CD14-positive monocyte (primary cell): ENCODE results near the gene PRTN3. TPM values are rescaled to one million over a fixed set of nuclear protein-coding genes. Genes with fewer than 3 reads are reported as not detected.

ENCODE experiments used
- DNase-seq, 3 donors: peaks; one replicate each; pipeline ENCODE4 v3.0.0-alpha.2; 2011 to 2022
- H2AFZ ChIP-seq: 2 replicates; pipeline ENCODE4 v1.6.0; 2012; ENCODE audit warnings: mild to moderate bottlenecking, low read depth, low read length, inconsistent platforms; ENCODE audit not compliant: insufficient read depth, poor library complexity, severe bottlenecking
- H3K27ac ChIP-seq, 2 donors: 1 replicate in 1 of 2; 2 replicates in 1 of 2; pipeline ENCODE4 v1.5.1; 2012 to 2013; ENCODE audit warnings: low read length in 2 of 2, control low read depth in 1 of 2, inconsistent platforms in 1 of 2, low read depth in 1 of 2, mild to moderate bottlenecking in 1 of 2
- H3K27me3 ChIP-seq, 2 donors: one replicate each; pipeline versions ENCODE4 v1.6.0 to v1.6.1; 2011 to 2013; ENCODE audit warnings: low read length in 2 of 2; ENCODE audit not compliant: control insufficient read depth in 2 of 2, insufficient read depth in 2 of 2
- H3K36me3 ChIP-seq, 2 donors: replicated peaks in 1 of 2; 1 replicate in 1 of 2; 2 replicates in 1 of 2; pipeline versions ENCODE4 v1.5.1 to v1.6.1; 2012 to 2013; ENCODE audit warnings: low read length in 2 of 2, control low read depth in 1 of 2, inconsistent platforms in 1 of 2, mild to moderate bottlenecking in 1 of 2; ENCODE audit not compliant: insufficient read depth in 2 of 2, control insufficient read depth in 1 of 2
- H3K4me1 ChIP-seq, 2 donors: 1 replicate in 1 of 2; 2 replicates in 1 of 2; pipeline versions ENCODE4 v1.5.1 to v1.6.1; 2012 to 2013; ENCODE audit warnings: low read length in 2 of 2, control low read depth in 1 of 2, inconsistent platforms in 1 of 2, mild to moderate bottlenecking in 1 of 2, moderate library complexity in 1 of 2; ENCODE audit not compliant: insufficient read depth in 2 of 2, control insufficient read depth in 1 of 2
- H3K4me2 ChIP-seq: replicated peaks from 2 replicates; pipeline ENCODE3; 2012; ENCODE audit warnings: low read length, moderate library complexity, mild to moderate bottlenecking; ENCODE audit not compliant: poor library complexity, severe bottlenecking; ENCODE audit errors: extremely low read depth
- H3K4me3 ChIP-seq, 3 experiments: fragments of 200-600 bp in 1 of 3; sonication (generic) in 1 of 3; replicated peaks in 1 of 3; 1 replicate in 2 of 3; 2 replicates in 1 of 3; pipeline ENCODE4 v1.5.1; 2011 to 2013; ENCODE audit warnings: low read length in 3 of 3, mild to moderate bottlenecking in 3 of 3, control low read depth in 2 of 3, low read depth in 2 of 3, inconsistent platforms in 1 of 3, moderate library complexity in 1 of 3
- H3K79me2 ChIP-seq: 2 replicates; pipeline ENCODE4 v1.6.0; 2012; ENCODE audit warnings: mild to moderate bottlenecking, control low read depth, inconsistent platforms, low read length, moderate library complexity; ENCODE audit not compliant: insufficient read depth
- H3K9ac ChIP-seq: 2 replicates; pipeline ENCODE4 v1.6.0; 2017; ENCODE audit warnings: low read length, mild to moderate bottlenecking; ENCODE audit not compliant: insufficient read depth, poor library complexity, severe bottlenecking
- H3K9me3 ChIP-seq, 2 donors: replicated peaks in 1 of 2; 1 replicate in 1 of 2; 2 replicates in 1 of 2; pipeline versions ENCODE4 v1.5.1 to v1.6.1; 2012 to 2013; ENCODE audit warnings: low read length in 2 of 2, control low read depth in 1 of 2; ENCODE audit not compliant: control insufficient read depth in 1 of 2, insufficient read depth in 1 of 2
- H4K20me1 ChIP-seq: 2 replicates; pipeline ENCODE4 v1.6.0; 2012; ENCODE audit warnings: mild to moderate bottlenecking, low read length, control low read depth, moderate library complexity; ENCODE audit not compliant: insufficient read depth
- H3K27ac Mint-ChIP-seq, 7 donors: one replicate each; pipeline ENCODE4 v1.8.0; 2020; ENCODE audit warnings: mild to moderate bottlenecking in 7 of 7, mixed read lengths in 7 of 7, moderate library complexity in 6 of 7, inconsistent platforms in 2 of 7
- H3K27me3 Mint-ChIP-seq, 3 donors: one replicate each; pipeline ENCODE4 v1.8.0; 2021 to 2022; ENCODE audit warnings: low read depth in 3 of 3, mild to moderate bottlenecking in 3 of 3, mixed read lengths in 3 of 3, moderate library complexity in 3 of 3, inconsistent platforms in 1 of 3
- H3K36me3 Mint-ChIP-seq, 2 donors: one replicate each; pipeline ENCODE4 v1.8.0; 2020; ENCODE audit warnings: mixed read lengths in 2 of 2, inconsistent platforms in 1 of 2, mild to moderate bottlenecking in 1 of 2
- H3K4me1 Mint-ChIP-seq: one replicate; pipeline ENCODE4 v1.8.0; 2020; ENCODE audit warnings: mild to moderate bottlenecking, mixed read lengths
- H3K4me3 Mint-ChIP-seq, 2 donors: one replicate each; pipeline ENCODE4 v1.8.0; 2020; ENCODE audit warnings: mild to moderate bottlenecking in 2 of 2, mixed read lengths in 2 of 2, moderate library complexity in 1 of 2
- H3K9me3 Mint-ChIP-seq, 7 donors: one replicate each; pipeline ENCODE4 v1.8.0; 2020 to 2022; ENCODE audit warnings: mixed read lengths in 7 of 7, mild to moderate bottlenecking in 6 of 7, moderate library complexity in 6 of 7, inconsistent platforms in 2 of 7
- CTCF ChIP-seq: fragments of 200-600 bp; IDR thresholded peaks from one replicate; pipeline ENCODE4 v1.8.0; 2022; ENCODE audit warnings: antibody characterized with exemption, mild to moderate bottlenecking
- WGBS: methylation state at CpG from one replicate; pipeline ENCODE4 v1.1.5; 2013; ENCODE audit warnings: missing lambda C conversion rate; ENCODE audit not compliant: insufficient coverage; 5-methylcytosine and 5-hydroxymethylcytosine counted together
- intact Hi-C, 2 donors: fragments of 100-400 bp; cut with micrococcal nuclease; formaldehyde crosslinking; loops; one replicate each; pipeline versions ENCODE4 v1.15.0 to v1.15.1; 2023
- polyA plus RNA-seq, 3 donors: library from polyadenylated mRNA; depleted of rRNA in 1 of 3; unstranded in 2 of 3; stranded (reverse) in 1 of 3; fragments of 300-500 nt in 2 of 3; fragments of >200 nt in 1 of 3; fragmentation: Illumina TruSeq in 2 of 3; gene quantifications; 1 replicate in 2 of 3; 2 replicates in 1 of 3; pipeline ENCODE4 v1.2.3, GENCODE V29; 2012 to 2021

PRTN3 gene
- polyA plus RNA-seq, 3 donors: 0.11 TPM; not detected in 2

GRCh38 chr19:858868-859843 is 18.4 kb downstream of the PRTN3 start, which contains the start of gene CFD:
Gene CFD, plus strand, starts transcription at chr19:859664. Its CDS starts 26 bp downstream, at chr19:859690.
- peak within 1 kb of the TSS; percentile 45 to 81 for H3K27ac ChIP-seq
- H3K9me3 ChIP-seq: no peaks in the 10 kb centered on the region
- H3K9ac ChIP-seq: peak within 1 kb of the TSS; percentile 54
- peaks cover 30% of the 10 kb centered on the region for H4K20me1 ChIP-seq
- DNase-seq: peak; percentile 68 to 81 (median 80)
- H2AFZ ChIP-seq: peak within 1 kb of the TSS; percentile 80
- peak within 1 kb of the TSS; percentile 98 for H3K4me2 ChIP-seq
- Mint-ChIP-seq H3K4me3 (peak within 1 kb of the TSS; percentile 77 to 82), H3K9me3 (peaks cover 0 to 2% (median 0%) of the 10 kb centered on the region in 7 donors), H3K27ac (peak within 1 kb of the TSS; percentile 82 to 94 (median 87)), H3K4me1 (peaks cover 36% of the 10 kb centered on the region), H3K36me3 (no peaks in the 10 kb centered on the region), H3K27me3 (peaks cover 0 to 3% (median 0%) of the 10 kb centered on the region in 3 donors)
- H3K36me3 ChIP-seq: no peaks in the 10 kb centered on the region
- 0% methylated on average over 12 of the region's 24 CpGs for WGBS
- intact Hi-C loops: no loop called here
- no peaks in the 10 kb centered on the region for H3K27me3 ChIP-seq
- H3K4me3 ChIP-seq: peak within 1 kb of the TSS; percentile 44 to 87 (median 52)
- peaks cover 52 to 71% of the 10 kb centered on the region in 2 donors for H3K4me1 ChIP-seq
- no peak for TF ChIP-seq CTCF
- peaks cover 14% of the 10 kb centered on the region for H3K79me2 ChIP-seq

- peak overlapping the region; percentile 42 to 87 (median 44) for H3K4me3 ChIP-seq
- peaks cover 0 to 5% (median 0%) of the 10 kb centered on the region in 3 donors for H3K27me3 Mint-ChIP-seq
- TF ChIP-seq CTCF: no peak
- DNase-seq: no peak
- H3K9me3 Mint-ChIP-seq: peaks cover 0 to 2% (median 0%) of the 10 kb centered on the region in 7 donors
- H3K27ac ChIP-seq: no peak overlapping the region
- H3K36me3 ChIP-seq: no peaks in the 10 kb centered on the region
- H3K27me3 ChIP-seq: peaks cover 0 to 4% of the 10 kb centered on the region in 2 donors
- H3K9ac ChIP-seq: peak overlapping the region; percentile 40
- intact Hi-C loops: loop anchor here (5.0 to 10.0 kb wide), 2 partner anchors 121 to 384 kb away; partner anchors contain the start of genes ATP5F1D (in 1 of the 2), MIDN (in 1 of the 2) and WDR18 (in 1 of the 2)
- no peak overlapping the region for H3K4me3 Mint-ChIP-seq
- no peak overlapping the region for H2AFZ ChIP-seq
- peaks cover 49% of the 10 kb centered on the region for H4K20me1 ChIP-seq
- peaks cover 2 to 10% of the 10 kb centered on the region in 2 donors for H3K36me3 Mint-ChIP-seq
- peak overlapping the region; percentile 98 for H3K4me2 ChIP-seq
- peaks cover 53 to 73% of the 10 kb centered on the region in 2 donors for H3K4me1 ChIP-seq
- no peaks in the 10 kb centered on the region for H3K9me3 ChIP-seq
- H3K79me2 ChIP-seq: peaks cover 11% of the 10 kb centered on the region
- WGBS: 59% methylated on average over 20 of the region's 35 CpGs
- H3K4me1 Mint-ChIP-seq: peaks cover 36% of the 10 kb centered on the region
- H3K27ac Mint-ChIP-seq: no peak overlapping the region
Observed at GRCh38 chr19:861141-861755, 20.4 kb downstream of the PRTN3 start.
